Activated CD4-positive, CD25-positive, alpha-beta regulatory T cell treated with anti-CD3 and anti-CD28 coated beads, Interleukin-2, amount 50 U/mL, for 16 hours (primary cell): ENCODE data around the gene KCNK2.
"Not testable (repeated sequence)": the region's sequence is repeated elsewhere in the genome, so short reads cannot be mapped to it uniquely, and the experiment has no call there.

Source experiments
- DNase-seq: peaks from one replicate; pipeline ENCODE4 v3.0.0-alpha.2; 2020; ENCODE audit warnings: low read depth, low spot score

KCNK2 gene

DNA sequence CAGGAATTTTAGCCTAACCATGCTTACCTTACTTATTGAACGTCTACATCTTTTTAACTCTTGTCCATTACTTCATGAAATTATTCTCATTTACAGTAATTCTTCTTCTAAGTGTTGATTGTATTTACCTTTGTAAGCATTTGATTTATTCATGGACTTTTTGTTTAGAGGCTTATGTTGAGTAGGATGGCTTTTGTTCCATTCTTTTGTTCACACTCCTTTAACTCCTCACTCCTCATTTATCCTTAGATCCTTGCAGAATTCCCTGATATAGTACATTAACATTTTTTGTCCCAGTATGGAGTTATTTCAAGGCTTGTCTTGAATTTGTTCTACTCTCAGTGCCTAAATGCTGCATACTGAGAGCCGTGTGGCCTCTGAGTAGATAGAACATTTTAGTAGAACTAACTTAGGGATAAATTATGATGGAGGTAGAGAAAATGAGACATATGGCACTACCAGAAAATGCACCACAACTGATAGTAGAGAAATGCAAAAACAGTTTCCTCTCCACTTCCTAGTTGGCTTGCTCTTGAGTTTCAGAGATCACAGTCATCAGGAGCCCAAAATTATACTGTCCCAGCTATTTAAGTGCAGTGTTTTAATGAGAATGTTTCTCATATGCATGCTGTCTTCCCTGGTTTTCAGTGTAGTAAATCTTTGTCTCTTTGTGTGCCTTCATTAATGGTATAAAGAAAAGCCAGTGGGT lies 69.5 kb downstream of the KCNK2 start:
- DNase-seq = no peak

- no peak for DNase-seq
These were observed 73.7 kb downstream of the KCNK2 start for GRCh38 chr1:215156232-215156631.

DNA sequence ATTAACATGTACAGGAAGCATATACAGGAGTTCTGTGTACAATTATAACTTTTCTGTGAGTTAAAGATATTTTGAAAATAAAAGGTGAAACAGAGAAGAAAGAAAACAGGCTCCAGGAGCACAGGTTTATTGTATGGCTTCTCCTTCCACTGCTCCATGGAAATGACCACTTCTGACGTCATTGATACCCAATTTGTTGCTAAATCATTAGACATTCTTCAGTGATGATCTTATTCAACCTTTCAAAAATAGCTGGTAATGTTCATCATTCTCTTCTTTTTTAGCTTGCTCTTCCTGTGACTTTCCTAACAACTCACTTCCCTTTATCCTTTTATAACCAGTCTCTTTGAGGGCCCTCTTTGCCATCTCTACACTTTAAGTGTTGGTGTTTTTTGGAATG lies 77.8 kb downstream of the KCNK2 start:
- DNase-seq = no peak

DNA sequence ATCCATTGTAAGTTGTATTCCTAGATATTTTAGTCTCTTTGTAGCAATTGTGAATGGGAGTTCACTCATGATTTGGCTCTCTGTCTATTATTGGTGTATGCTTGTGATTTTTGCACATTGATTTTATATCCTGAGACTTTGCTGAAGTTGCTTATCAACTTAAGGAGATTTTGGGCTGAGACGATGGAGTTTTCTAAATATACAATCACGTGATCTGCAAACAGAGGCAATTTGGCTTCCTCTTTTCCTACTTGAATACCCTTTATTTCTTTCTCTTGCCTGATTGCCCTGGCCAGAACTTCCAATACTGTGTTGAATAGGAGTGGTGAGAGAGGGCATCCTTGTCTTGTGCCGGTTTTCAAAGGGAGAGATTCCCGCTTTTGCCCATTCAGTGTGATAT lies 80.6 kb downstream of the KCNK2 start:
- not testable (repeated sequence) for DNase-seq

DNA sequence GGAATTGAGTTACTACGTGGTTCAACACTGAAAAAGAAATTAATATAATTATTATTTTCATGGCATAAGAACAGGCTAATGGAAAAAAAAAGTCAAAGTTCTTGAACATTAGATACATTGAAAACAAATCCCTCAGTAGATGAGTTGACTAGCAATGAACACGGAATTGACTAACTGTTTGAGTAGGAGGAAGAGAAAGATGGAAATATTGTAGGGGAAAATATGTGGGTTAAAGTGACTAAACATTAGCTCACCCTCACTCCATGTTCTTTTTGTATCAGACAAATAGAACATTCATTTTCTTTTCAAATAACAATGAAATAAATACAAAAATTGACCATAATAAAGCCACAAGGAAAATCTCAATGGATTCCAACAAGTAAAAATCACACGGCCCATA lies 84.3 kb downstream of the KCNK2 start:
- DNase-seq = no peak

DNA sequence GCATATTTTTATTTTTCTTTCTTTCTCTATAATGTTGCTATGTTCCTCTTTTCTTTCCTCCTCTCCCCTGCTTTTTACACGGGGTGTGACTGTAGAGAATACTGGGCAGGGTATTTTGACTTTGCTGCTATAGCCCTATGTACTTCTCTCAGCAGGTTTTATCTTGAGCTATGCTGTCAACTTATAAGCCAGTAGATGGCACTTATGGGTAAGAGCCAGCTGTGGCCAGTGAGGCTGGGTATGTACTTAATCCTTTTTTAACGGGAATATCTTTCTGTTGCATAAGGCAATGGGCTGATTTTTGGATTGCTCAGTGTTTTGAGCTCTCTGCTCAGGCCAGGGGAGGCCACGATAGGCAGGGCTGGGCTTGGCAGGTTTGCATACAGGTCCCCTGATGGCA lies 99.0 kb downstream of the KCNK2 start:
- no peak for DNase-seq

GRCh38 chr1:215185067-215185620 lies 102.6 kb downstream of the KCNK2 start:
- no peak for DNase-seq

DNA sequence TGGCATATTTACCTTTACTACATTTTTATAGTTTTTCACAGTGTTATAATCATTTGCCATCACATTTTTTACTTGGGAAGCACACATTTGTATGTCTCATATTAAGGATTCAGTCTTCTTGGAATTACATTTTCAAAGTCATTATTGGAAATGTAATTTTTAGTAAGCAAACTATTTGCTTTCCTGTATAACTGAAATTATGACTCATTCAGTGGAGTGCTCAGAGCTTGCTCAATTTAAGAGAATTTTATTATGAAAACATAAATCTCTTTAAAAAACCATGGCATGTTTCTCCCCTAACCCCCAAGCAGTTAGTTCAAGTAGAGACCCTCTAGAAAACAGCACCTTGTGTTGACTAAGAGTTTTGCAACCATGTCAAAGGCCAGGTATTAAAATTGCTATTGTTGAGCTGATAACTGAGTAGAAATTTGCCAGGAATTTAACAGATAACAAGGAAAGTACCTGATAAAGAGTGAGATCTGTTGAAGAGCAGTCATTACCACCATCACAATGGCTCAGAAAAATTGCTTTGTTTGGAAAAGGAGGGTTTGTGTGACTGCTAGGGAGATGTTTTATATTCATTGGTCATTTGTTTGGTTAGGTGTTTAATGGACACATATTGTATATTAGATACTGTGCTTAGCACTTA lies 105.9 kb downstream of the KCNK2 start:
- no peak for DNase-seq

DNA sequence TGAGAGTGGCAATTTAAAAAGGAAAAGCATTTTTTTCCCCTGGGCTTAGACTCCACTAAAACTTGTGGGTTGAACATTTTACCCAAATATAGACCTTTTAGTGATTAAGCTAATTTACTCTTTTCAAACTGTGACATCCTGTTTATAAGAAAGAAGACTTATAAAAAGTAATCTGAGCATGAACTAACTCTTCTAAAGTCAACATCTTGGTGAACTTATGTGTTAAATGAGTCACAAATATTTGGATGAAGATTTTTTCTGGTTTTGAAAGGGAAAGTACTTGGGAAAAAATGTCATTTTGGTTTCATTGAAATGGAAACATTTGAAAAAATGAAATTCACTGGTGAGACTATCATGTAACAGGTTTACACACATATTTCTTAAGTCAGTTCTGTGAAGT lies 109.8 kb downstream of the KCNK2 start:
- DNase-seq = no peak

GRCh38 chr1:215198021-215198420 lies 115.5 kb downstream of the KCNK2 start:
- DNase-seq = no peak

GRCh38 chr1:215200121-215200520 lies 117.6 kb downstream of the KCNK2 start:
- no peak for DNase-seq

- no peak for DNase-seq
These were observed 118.7 kb downstream of the KCNK2 start for GRCh38 chr1:215201283-215201682.

DNA sequence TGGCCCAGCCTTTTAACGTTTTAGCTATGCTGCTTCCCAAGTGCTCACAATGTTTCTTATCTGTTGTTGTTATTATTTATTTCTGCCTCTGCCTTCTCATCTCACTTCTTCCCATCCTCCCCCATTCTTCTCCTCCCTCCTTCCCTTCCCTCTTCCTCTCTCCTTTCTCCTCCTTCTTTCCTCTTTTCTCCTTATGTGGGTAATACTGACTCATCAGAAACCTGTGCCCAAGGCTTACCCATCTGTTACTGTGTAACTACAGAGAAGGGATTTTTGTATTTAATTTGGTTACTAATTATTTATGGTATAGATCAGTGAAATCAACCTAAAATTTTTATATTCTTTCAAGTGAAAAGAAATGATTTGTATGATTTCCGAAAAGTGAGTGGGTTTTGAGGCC lies 120.3 kb downstream of the KCNK2 start:
- DNase-seq = no peak

DNA sequence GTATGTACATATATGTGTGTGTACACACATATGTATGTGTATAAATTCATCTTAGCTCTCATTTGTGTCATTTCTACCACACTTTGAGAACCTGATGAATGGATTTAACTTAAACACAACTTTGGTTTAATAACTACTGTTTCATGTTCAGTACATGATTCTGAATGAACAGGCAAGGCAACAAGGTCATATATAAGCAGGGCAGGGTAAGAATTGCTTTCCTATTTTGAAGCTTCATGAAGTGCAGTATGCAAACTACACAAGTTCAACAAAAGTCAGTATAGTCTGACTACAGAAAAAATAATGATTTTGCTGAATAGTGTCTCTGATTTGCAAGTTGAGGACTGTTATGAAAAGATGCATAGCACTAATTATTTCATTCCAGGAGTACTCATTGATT lies 127.6 kb downstream of the KCNK2 start:
- no peak for DNase-seq

DNA sequence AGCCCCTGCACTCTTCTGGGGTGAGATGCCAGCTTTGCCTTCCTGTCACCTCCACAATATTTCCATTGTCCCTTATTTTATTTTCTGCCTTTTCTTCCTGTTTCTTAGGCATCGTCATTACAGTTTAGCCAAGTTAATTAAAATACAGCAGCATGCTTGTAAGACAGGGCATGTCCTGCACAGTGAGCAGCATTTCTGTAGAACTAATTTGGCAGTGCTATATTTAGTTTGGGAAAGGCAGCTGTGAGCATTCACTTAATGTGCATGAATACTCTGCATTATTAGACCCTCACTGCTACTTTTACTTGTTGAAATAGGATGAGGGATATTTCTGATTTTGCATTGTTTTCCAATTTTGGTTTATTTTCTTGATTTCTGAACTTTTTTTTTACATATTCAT lies 133.3 kb downstream of the KCNK2 start:
- no peak for DNase-seq

DNA sequence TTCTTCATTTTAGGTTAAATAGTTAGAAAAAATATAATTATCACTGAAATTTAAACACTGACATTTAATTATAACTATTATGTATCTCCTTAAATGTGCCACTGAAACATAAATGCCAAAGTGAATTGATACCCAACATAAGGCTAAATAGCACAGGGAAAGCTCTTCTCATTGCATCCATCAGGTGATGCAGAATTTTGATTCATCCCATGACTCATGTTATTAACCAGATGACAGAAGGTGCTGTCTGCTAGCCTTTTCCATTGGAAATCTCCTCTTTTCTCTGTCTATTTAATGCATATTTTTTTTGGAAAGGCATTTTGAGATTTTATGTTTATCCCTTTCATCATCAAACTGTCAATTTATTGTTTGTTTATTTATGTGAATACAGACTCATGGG lies 136.8 kb downstream of the KCNK2 start:
- DNase-seq = no peak

- no peak for DNase-seq
These were observed 137.8 kb downstream of the KCNK2 start for GRCh38 chr1:215220346-215220745.

DNA sequence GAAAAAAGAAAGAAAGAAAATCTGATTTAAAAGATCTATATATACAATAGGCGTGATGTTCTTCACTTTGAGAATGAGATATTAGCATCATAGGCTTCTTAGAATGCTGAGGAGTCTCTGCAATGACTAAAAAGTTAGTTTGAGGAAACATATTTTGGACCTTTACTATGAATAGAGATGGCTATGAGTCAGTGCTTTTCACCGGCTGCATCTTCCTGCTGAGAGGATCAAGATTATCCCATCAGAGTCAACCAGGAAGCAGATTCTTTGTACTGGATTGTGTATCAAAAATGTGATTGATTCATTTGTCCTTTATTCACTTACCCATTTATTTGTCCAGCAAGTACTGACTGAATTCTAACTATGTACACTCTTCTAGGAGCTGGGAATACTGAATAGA lies 144.2 kb downstream of the KCNK2 start:
- no peak for DNase-seq

- DNase-seq = no peak
These were observed 145.7 kb downstream of the KCNK2 start for GRCh38 chr1:215228193-215228592.

GRCh38 chr1:215241451-215241850 lies 158.9 kb downstream of the KCNK2 start:
- DNase-seq = no peak

GRCh38 chr1:215243345-215244054 lies 161.0 kb downstream of the KCNK2 start:
- no peak for DNase-seq

DNA sequence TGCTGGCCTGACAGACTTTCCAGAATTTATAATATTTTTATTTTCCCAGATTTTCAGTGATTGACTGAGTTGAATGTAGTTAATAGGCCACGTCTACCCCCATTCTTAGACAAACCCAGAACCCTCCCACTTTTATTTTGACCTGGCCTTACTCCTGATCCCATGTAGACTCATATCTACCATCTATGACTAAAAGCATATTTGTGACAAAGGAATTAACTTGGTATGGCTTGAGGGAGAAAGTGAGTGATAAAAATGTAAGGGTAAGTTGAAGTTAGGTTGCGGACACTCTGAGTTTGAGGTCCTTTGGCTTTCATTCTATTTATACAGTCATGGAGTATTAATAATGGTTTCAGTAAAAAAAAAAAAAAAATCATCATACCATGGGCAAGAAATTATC lies 168.4 kb downstream of the KCNK2 start:
- DNase-seq = no peak

GRCh38 chr1:215251428-215251827 lies 168.9 kb downstream of the KCNK2 start:
- DNase-seq = no peak
